Spleen (tissue), 7 donors: ENCODE data around the gene SH2D2A.

Experiments
- POLR2A ChIP-seq, 3 donors: fragments of 450-650 bp; IDR thresholded peaks; one replicate each; pipeline ENCODE4 v1.5.1; 2017; ENCODE audit warnings: antibody characterized with exemption in 3 of 3, mild to moderate bottlenecking in 1 of 3
- POLR2AphosphoS5 ChIP-seq, 3 donors: sonication (generic); formaldehyde crosslinking; IDR thresholded peaks; one replicate each; pipeline ENCODE4 v1.5.1; 2017; ENCODE audit warnings: antibody characterized with exemption in 3 of 3
- TF ChIP-seq, protein P1 (sequence below), 11 experiments: fragments of 200-600 bp in 7 of 11; fragments of 450-650 bp in 4 of 11; sonication (generic) in 4 of 11; IDR thresholded peaks in 8 of 11; conservative IDR thresholded peaks in 3 of 11; 1 replicate in 7 of 11; 2 replicates in 4 of 11; pipeline versions ENCODE4 v1.4.0 to v1.8.0; 2016 to 2021; ENCODE audit warnings: antibody characterized with exemption in 11 of 11, inconsistent platforms in 4 of 11, mild to moderate bottlenecking in 1 of 11
- donor health status: DM: no; HTN: no; CAD: no; lungs with moderate emphysema.
- donor health status: DM: no; HTN: no; CAD: no.
- donor health status: DM: no; HTN: no; CAD: no.

DNA sequence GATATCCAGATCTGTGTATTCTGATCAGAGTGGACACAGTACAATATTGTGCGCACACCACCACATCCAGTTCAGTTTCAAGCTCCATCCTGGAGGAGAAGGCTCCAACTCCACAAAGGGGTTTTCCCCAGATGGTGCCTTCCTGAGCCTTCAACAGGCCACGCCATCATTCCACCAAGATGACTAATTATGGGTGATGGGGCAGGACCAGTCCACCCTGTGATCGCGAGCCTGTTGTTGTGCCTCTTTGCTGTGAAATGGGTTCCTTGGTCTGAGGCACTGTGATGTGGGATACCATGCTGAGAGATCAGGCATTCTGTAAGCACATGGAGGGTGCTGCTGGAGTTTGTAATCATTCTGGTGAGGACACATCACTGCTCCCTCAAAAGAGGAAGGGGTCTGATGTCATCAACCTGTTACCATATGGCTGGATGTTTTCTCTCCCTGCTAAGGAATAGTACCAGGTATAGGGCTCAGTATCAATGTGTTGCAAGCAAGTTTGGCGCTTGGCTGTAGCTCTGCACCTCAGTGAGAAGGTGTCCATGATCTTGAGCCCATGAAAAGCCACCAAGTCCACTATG, 6.7 kb upstream of the SH2D2A start:
- TF ChIP-seq, protein P1, sequence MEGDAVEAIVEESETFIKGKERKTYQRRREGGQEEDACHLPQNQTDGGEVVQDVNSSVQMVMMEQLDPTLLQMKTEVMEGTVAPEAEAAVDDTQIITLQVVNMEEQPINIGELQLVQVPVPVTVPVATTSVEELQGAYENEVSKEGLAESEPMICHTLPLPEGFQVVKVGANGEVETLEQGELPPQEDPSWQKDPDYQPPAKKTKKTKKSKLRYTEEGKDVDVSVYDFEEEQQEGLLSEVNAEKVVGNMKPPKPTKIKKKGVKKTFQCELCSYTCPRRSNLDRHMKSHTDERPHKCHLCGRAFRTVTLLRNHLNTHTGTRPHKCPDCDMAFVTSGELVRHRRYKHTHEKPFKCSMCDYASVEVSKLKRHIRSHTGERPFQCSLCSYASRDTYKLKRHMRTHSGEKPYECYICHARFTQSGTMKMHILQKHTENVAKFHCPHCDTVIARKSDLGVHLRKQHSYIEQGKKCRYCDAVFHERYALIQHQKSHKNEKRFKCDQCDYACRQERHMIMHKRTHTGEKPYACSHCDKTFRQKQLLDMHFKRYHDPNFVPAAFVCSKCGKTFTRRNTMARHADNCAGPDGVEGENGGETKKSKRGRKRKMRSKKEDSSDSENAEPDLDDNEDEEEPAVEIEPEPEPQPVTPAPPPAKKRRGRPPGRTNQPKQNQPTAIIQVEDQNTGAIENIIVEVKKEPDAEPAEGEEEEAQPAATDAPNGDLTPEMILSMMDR (IDR thresholded peaks at IDR 0.05 in 8 of 11, conservative IDR thresholded peaks at IDR 0.05 in 3 of 11) = no peak
- TF ChIP-seq POLR2A (IDR thresholded peaks at IDR 0.05) (no peak), POLR2AphosphoS5 (IDR thresholded peaks at IDR 0.05) (no peak)
